Ishikawa (cell line): ENCODE measurements around the gene TBCD.
A peak's percentile ranks its signal among the peaks of the same experiment; 100 is the strongest.

Experiments used
- CEBPB ChIP-seq: IDR thresholded peaks from 2 replicates; pipeline ENCODE4 v1.6.1; 2012
- CREB1 ChIP-seq: IDR thresholded peaks from 2 replicates; pipeline ENCODE4 v1.6.1; 2012; ENCODE audit warnings: low read depth
- EGR1 ChIP-seq: IDR thresholded peaks from 2 replicates; pipeline ENCODE4 v1.6.1; 2012
- EP300 ChIP-seq: IDR thresholded peaks from 2 replicates; pipeline ENCODE4 v1.6.1; 2012; ENCODE audit warnings: borderline replicate concordance
- FOXM1 ChIP-seq: IDR thresholded peaks from 2 replicates; pipeline ENCODE4 v1.6.1; 2012; ENCODE audit warnings: low read depth, borderline replicate concordance
- MAX ChIP-seq: IDR thresholded peaks from 2 replicates; pipeline ENCODE4 v1.6.1; 2012
- NFIC ChIP-seq: IDR thresholded peaks from 2 replicates; pipeline ENCODE4 v1.6.1; 2012
- RAD21 ChIP-seq: IDR thresholded peaks from 2 replicates; pipeline ENCODE4 v1.6.1; 2012; ENCODE audit warnings: low read depth
- REST ChIP-seq: IDR thresholded peaks from 2 replicates; pipeline ENCODE4 v1.6.1; 2012; ENCODE audit warnings: low read depth, mild to moderate bottlenecking
- TAF1 ChIP-seq: IDR thresholded peaks from 2 replicates; pipeline ENCODE4 v1.6.1; 2012; ENCODE audit warnings: low read depth, mild to moderate bottlenecking
- TCF12 ChIP-seq: IDR thresholded peaks from 2 replicates; pipeline ENCODE4 v1.6.1; 2012; ENCODE audit warnings: low read depth
- TEAD4 ChIP-seq: IDR thresholded peaks from 2 replicates; pipeline ENCODE4 v1.6.1; 2012
- USF1 ChIP-seq: IDR thresholded peaks from 2 replicates; pipeline ENCODE4 v1.6.1; 2012
- YY1 ChIP-seq: IDR thresholded peaks from 2 replicates; pipeline ENCODE4 v1.6.1; 2012; ENCODE audit warnings: low read depth
- ZBTB7A ChIP-seq: IDR thresholded peaks from 2 replicates; pipeline ENCODE4 v1.6.1; 2012; ENCODE audit warnings: low read depth

Gene TBCD

GRCh38 chr17:82823004-82823403, 71.1 kb downstream of the TBCD start:
- TF ChIP-seq TEAD4 (no peak), EGR1 (no peak), RAD21 (no peak), MAX (no peak), USF1 (no peak)

GRCh38 chr17:82825540-82826124, 73.8 kb downstream of the TBCD start:
- TF ChIP-seq CREB1 (no peak), TCF12 (no peak), YY1 (no peak), TEAD4 (no peak), EGR1 (no peak), TAF1 (no peak), RAD21 (no peak), EP300 (no peak)

- TF ChIP-seq CEBPB: no peak
Observed at GRCh38 chr17:82826211-82826610, 74.3 kb downstream of the TBCD start.

- TF ChIP-seq NFIC (no peak), TAF1 (no peak)
Observed at GRCh38 chr17:82826956-82827355, 75.1 kb downstream of the TBCD start.

GRCh38 chr17:82828875-82829487, 77.1 kb downstream of the TBCD start:
- TF ChIP-seq CREB1 (no peak), EGR1 (no peak)

GRCh38 chr17:82830249-82830661, 78.4 kb downstream of the TBCD start:
- TF ChIP-seq EP300 (no peak), CEBPB (no peak), NFIC (no peak), YY1 (no peak), REST (no peak), FOXM1 (no peak), TCF12 (no peak), EGR1 (no peak), USF1 (no peak), RAD21 (no peak), TEAD4 (no peak), ZBTB7A (no peak)

- peak; percentile 56 for TF ChIP-seq RAD21
- TF ChIP-seq TAF1: no peak
Observed at GRCh38 chr17:82831041-82831817, 79.4 kb downstream of the TBCD start.

GRCh38 chr17:82831818-82832200, 79.9 kb downstream of the TBCD start:
- TF ChIP-seq TEAD4 (no peak), TAF1 (no peak), EP300 (no peak), EGR1 (no peak), REST (no peak), FOXM1 (no peak), RAD21 (no peak), CEBPB (no peak), NFIC (no peak), TCF12 (no peak), ZBTB7A (no peak), CREB1 (no peak), USF1 (no peak), MAX (no peak), YY1 (no peak)
